Cardiac muscle cell (in vitro differentiated cells and primary cell): ENCODE measurements around the gene SPATA7. TPM values are rescaled to one million over a fixed set of nuclear protein-coding genes. Genes with fewer than 3 reads are reported as not detected.

ENCODE experiments used
- DNase-seq, 2 donors: peaks; one replicate each; pipeline versions ENCODE4 v3.0.0 to v3.0.0-alpha.2; 2010 to 2017; ENCODE audit warnings: low read depth in 1 of 2, low spot score in 1 of 2
- H3K27ac ChIP-seq: fragments of 200-600 bp; sonication (generic); 2 replicates; pipeline ENCODE4 v1.5.1; 2016
- H3K27me3 ChIP-seq: fragments of 200-600 bp; sonication (generic); 2 replicates; pipeline ENCODE4 v1.6.0; 2016; ENCODE audit warnings: control low read depth
- H3K36me3 ChIP-seq: fragments of 200-600 bp; sonication (generic); 2 replicates; pipeline ENCODE4 v1.5.1; 2016; ENCODE audit warnings: control low read depth
- H3K4me1 ChIP-seq: fragments of 200-600 bp; sonication (generic); 2 replicates; pipeline ENCODE4 v1.8.1; 2017; ENCODE audit warnings: low read depth, mild to moderate bottlenecking, mixed run types
- H3K4me3 ChIP-seq: fragments of 200-600 bp; sonication (generic); 2 replicates; pipeline ENCODE4 v1.5.1; 2016; ENCODE audit warnings: mild to moderate bottlenecking
- H3K9me3 ChIP-seq: fragments of 200-600 bp; sonication (generic); 2 replicates; pipeline ENCODE4 v1.5.1; 2017; ENCODE audit warnings: low read depth, mild to moderate bottlenecking, control low read depth
- CTCF ChIP-seq: IDR thresholded peaks from 2 replicates; pipeline ENCODE4 v1.5.1; 2012; ENCODE audit warnings: low read depth, mild to moderate bottlenecking, low read length
- polyA plus RNA-seq: library from polyadenylated mRNA; unstranded; fragments of >200 nt; fragmentation: Nextera tagmentation; extraction: Ambion mirVana; gene quantifications from 2 replicates; pipeline ENCODE4 v1.2.1, GENCODE V29; 2016
- total RNA-seq: library from RNA; depleted of rRNA; stranded (reverse); fragments of >200 nt; gene quantifications from 2 replicates; pipeline ENCODE4 v1.2.3, GENCODE V29; 2016

The SPATA7 gene
- total and polyA plus RNA-seq, 2 experiments from 2014 or later, result 19.1 to 38.5 TPM

GRCh38 chr14:88463318-88463717 lies 77.9 kb downstream of the SPATA7 start:
- Histone ChIP-seq H3K27ac (no peak overlapping the region), H3K27me3 (no peaks in the 10 kb centered on the region), H3K4me3 (no peak overlapping the region), H3K9me3 (no peaks in the 10 kb centered on the region), H3K4me1 (peaks cover 2% of the 10 kb centered on the region), H3K36me3 (peaks cover 26% of the 10 kb centered on the region)
- peak; percentile 37 for TF ChIP-seq CTCF
- DNase-seq, result peak; percentile 25 to 27

GRCh38 chr14:88468406-88468805 lies 82.9 kb downstream of the SPATA7 start:
- H3K27me3 ChIP-seq, result no peaks in the 10 kb centered on the region
- H3K4me3 ChIP-seq, result no peak overlapping the region
- H3K9me3 ChIP-seq, result no peaks in the 10 kb centered on the region
- peak overlapping the region; percentile 1 for H3K27ac ChIP-seq
- peaks cover 14% of the 10 kb centered on the region for H3K4me1 ChIP-seq
- H3K36me3 ChIP-seq, result peaks cover 40% of the 10 kb centered on the region
- DNase-seq, result peak in 1 of 2 donors; percentile 34
- TF ChIP-seq CTCF, result no peak

GRCh38 chr14:88470542-88471440 lies 85.3 kb downstream of the SPATA7 start:
- peak overlapping the region; percentile 45 for H3K27ac ChIP-seq
- H3K4me1 ChIP-seq, result peaks cover 21% of the 10 kb centered on the region
- no peak for TF ChIP-seq CTCF
- peaks cover 39% of the 10 kb centered on the region for H3K36me3 ChIP-seq
- H3K4me3 ChIP-seq, result no peak overlapping the region
- DNase-seq, result peak in 1 of 2 donors; percentile 9
- no peaks in the 10 kb centered on the region for H3K9me3 ChIP-seq
- H3K27me3 ChIP-seq, result no peaks in the 10 kb centered on the region

GRCh38 chr14:88473791-88474190 lies 88.3 kb downstream of the SPATA7 start:
- Histone ChIP-seq H3K36me3 (peaks cover 25% of the 10 kb centered on the region), H3K4me3 (no peak overlapping the region)
- DNase-seq, result peak; percentile 23 to 42

GRCh38 chr14:88476214-88476774 lies 90.8 kb downstream of the SPATA7 start:
- Histone ChIP-seq H3K36me3 (peaks cover 20% of the 10 kb centered on the region), H3K27ac (peak overlapping the region; percentile 36), H3K9me3 (no peaks in the 10 kb centered on the region), H3K27me3 (no peaks in the 10 kb centered on the region), H3K4me3 (no peak overlapping the region), H3K4me1 (peaks cover 19% of the 10 kb centered on the region)
- TF ChIP-seq CTCF, result no peak
- DNase-seq, result no peak

More at GRCh38 chr14:88473791-88474190, 88.3 kb downstream of the SPATA7 start:
- no peaks in the 10 kb centered on the region for H3K27me3 ChIP-seq
- H3K4me1 ChIP-seq, result peaks cover 17% of the 10 kb centered on the region
- no peaks in the 10 kb centered on the region for H3K9me3 ChIP-seq
- peak overlapping the region; percentile 84 for H3K27ac ChIP-seq
- no peak for TF ChIP-seq CTCF
